ENCODE results near the gene TIAM2. TPM values are rescaled to one million over a fixed set of nuclear protein-coding genes. Genes with fewer than 3 reads are reported as not detected.
A peak's percentile ranks its signal among the peaks of the same experiment; 100 is the strongest.

TIAM2 gene
- total RNA-seq, 2 donors from 2014 or later: 9.3 to 10.3 TPM

GRCh38 chr6:154994836-154995253, 270 bp upstream of the TIAM2 start:
- Histone ChIP-seq H3K4me1 (peaks cover 0 to 10% of the 10 kb centered on the region in 2 donors), H3K27me3 (no peaks in the 10 kb centered on the region), H3K9me3 (no peaks in the 10 kb centered on the region), H3K4me3 (peak overlapping the region; percentile 39 to 53), H3K27ac (no peak overlapping the region), H3K36me3 (no peaks in the 10 kb centered on the region)
- TF ChIP-seq CTCF (IDR thresholded peaks at IDR 0.05): no peak
- no peak for DNase-seq (ENCODE audit: low spot score)

- TF ChIP-seq CTCF (IDR thresholded peaks at IDR 0.05): no peak
- Histone ChIP-seq H3K36me3 (no peaks in the 10 kb centered on the region), H3K27me3 (no peaks in the 10 kb centered on the region), H3K4me3 (peak overlapping the region; percentile 39 to 53), H3K9me3 (no peaks in the 10 kb centered on the region), H3K4me1 (peaks cover 0 to 10% of the 10 kb centered on the region in 2 donors), H3K27ac (no peak overlapping the region)
- DNase-seq (ENCODE audit: low spot score): no peak
These were observed 988 bp downstream of the TIAM2 start for GRCh38 chr6:154996016-154996590.

GRCh38 chr6:154996841-154997311, 1.8 kb downstream of the TIAM2 start:
- Histone ChIP-seq H3K9me3 (no peaks in the 10 kb centered on the region), H3K27ac (no peak overlapping the region), H3K4me1 (peaks cover 0 to 10% of the 10 kb centered on the region in 2 donors), H3K4me3 (no peak overlapping the region), H3K27me3 (no peaks in the 10 kb centered on the region), H3K36me3 (no peaks in the 10 kb centered on the region)
- no peak for DNase-seq (ENCODE audit: low spot score)
- TF ChIP-seq CTCF (IDR thresholded peaks at IDR 0.05): no peak

GRCh38 chr6:154998855-154999254, 3.7 kb downstream of the TIAM2 start:
- Histone ChIP-seq H3K4me1 (peaks cover 0 to 10% of the 10 kb centered on the region in 2 donors), H3K36me3 (no peaks in the 10 kb centered on the region), H3K4me3 (no peak overlapping the region), H3K27me3 (no peaks in the 10 kb centered on the region), H3K9me3 (no peaks in the 10 kb centered on the region), H3K27ac (no peak overlapping the region)
- DNase-seq (ENCODE audit: low spot score): no peak
- no peak for TF ChIP-seq CTCF (IDR thresholded peaks at IDR 0.05)

GRCh38 chr6:155001482-155001881, 6.4 kb downstream of the TIAM2 start:
- Histone ChIP-seq H3K27me3 (no peaks in the 10 kb centered on the region), H3K4me3 (no peak overlapping the region), H3K4me1 (no peaks in the 10 kb centered on the region), H3K9me3 (no peaks in the 10 kb centered on the region), H3K36me3 (no peaks in the 10 kb centered on the region), H3K27ac (no peak overlapping the region)
- no peak for DNase-seq (ENCODE audit: low spot score)
- no peak for TF ChIP-seq CTCF (IDR thresholded peaks at IDR 0.05)

- Histone ChIP-seq H3K36me3 (no peaks in the 10 kb centered on the region), H3K9me3 (no peaks in the 10 kb centered on the region), H3K4me1 (no peaks in the 10 kb centered on the region), H3K4me3 (no peak overlapping the region), H3K27ac (no peak overlapping the region), H3K27me3 (no peaks in the 10 kb centered on the region)
- DNase-seq (ENCODE audit: low spot score): no peak
- no peak for TF ChIP-seq CTCF (IDR thresholded peaks at IDR 0.05)
These were observed 6.8 kb downstream of the TIAM2 start for GRCh38 chr6:155001934-155002333.

Measured in right atrium auricular region (tissue), 2 donors.